Astrocyte (in vitro differentiated cells and primary cell): ENCODE data around the gene SPIN1. TPM values are rescaled to one million over a fixed set of nuclear protein-coding genes. Genes with fewer than 3 reads are reported as not detected.

ENCODE experiments used
- DNase-seq: peaks from one replicate; pipeline ENCODE4 v3.0.0-alpha.2; 2010; ENCODE audit warnings: low read depth
- FAIRE-seq: peaks from 2 replicates; lab custom pipeline; 2011; peaks lifted over from hg19 to GRCh38; lab: Jason Lieb, UNC
- H2AFZ ChIP-seq: 2 replicates; pipeline ENCODE4 v1.6.0; 2012; ENCODE audit warnings: low read depth, low read length, inconsistent platforms
- H3K27ac ChIP-seq: 2 replicates; pipeline ENCODE4 v1.5.1; 2011; ENCODE audit warnings: low read depth, low read length, inconsistent platforms
- H3K27me3 ChIP-seq: 2 replicates; pipeline ENCODE4 v1.6.0; 2011; ENCODE audit warnings: low read length, inconsistent platforms; ENCODE audit not compliant: insufficient read depth
- H3K36me3 ChIP-seq: 2 replicates; pipeline ENCODE4 v1.5.1; 2011; ENCODE audit warnings: low read length, inconsistent platforms; ENCODE audit not compliant: insufficient read depth
- H3K4me1 ChIP-seq: 2 replicates; pipeline ENCODE4 v1.5.1; 2011; ENCODE audit warnings: low read length, inconsistent platforms; ENCODE audit not compliant: insufficient read depth
- H3K4me2 ChIP-seq: 2 replicates; pipeline ENCODE4 v1.6.0; 2012; ENCODE audit warnings: low read length, inconsistent platforms
- H3K4me3 ChIP-seq: 2 replicates; pipeline ENCODE4 v1.5.1; 2011; ENCODE audit warnings: low read depth, mild to moderate bottlenecking, low read length, inconsistent platforms; ENCODE audit not compliant: insufficient read depth
- H3K79me2 ChIP-seq: 2 replicates; pipeline ENCODE4 v1.6.0; 2012; ENCODE audit warnings: mild to moderate bottlenecking, low read length, inconsistent platforms; ENCODE audit not compliant: insufficient read depth
- H3K9ac ChIP-seq: 2 replicates; pipeline ENCODE4 v1.6.0; 2012; ENCODE audit warnings: mild to moderate bottlenecking, low read length, inconsistent platforms
- H3K9me3 ChIP-seq: 2 replicates; pipeline ENCODE4 v1.5.1; 2012; ENCODE audit warnings: low read depth, mild to moderate bottlenecking, low read length, inconsistent platforms; ENCODE audit not compliant: insufficient read depth
- H4K20me1 ChIP-seq: 2 replicates; pipeline ENCODE4 v1.6.0; 2012; ENCODE audit warnings: low read length, inconsistent platforms; ENCODE audit not compliant: insufficient read depth
- H3K27ac Mint-ChIP-seq: one replicate; pipeline ENCODE4 v1.8.0; 2021; ENCODE audit warnings: mild to moderate bottlenecking, mixed read lengths; ENCODE audit not compliant: unreplicated experiment
- H3K27me3 Mint-ChIP-seq: one replicate; pipeline ENCODE4 v1.8.0; 2021; ENCODE audit warnings: low read depth, mixed read lengths; ENCODE audit not compliant: unreplicated experiment
- H3K36me3 Mint-ChIP-seq: one replicate; pipeline ENCODE4 v1.8.0; 2021; ENCODE audit warnings: low read depth, mixed read lengths; ENCODE audit not compliant: unreplicated experiment
- H3K4me1 Mint-ChIP-seq: one replicate; pipeline ENCODE4 v1.8.0; 2021; ENCODE audit warnings: low read depth, mixed read lengths; ENCODE audit not compliant: unreplicated experiment
- H3K4me3 Mint-ChIP-seq: one replicate; pipeline ENCODE4 v1.8.0; 2021; ENCODE audit warnings: mild to moderate bottlenecking, moderate library complexity, mixed read lengths; ENCODE audit not compliant: unreplicated experiment
- H3K9me3 Mint-ChIP-seq: one replicate; pipeline ENCODE4 v1.8.0; 2021; ENCODE audit warnings: mild to moderate bottlenecking, mixed read lengths; ENCODE audit not compliant: unreplicated experiment
- CTCF ChIP-seq: IDR thresholded peaks from 2 replicates; pipeline ENCODE4 v1.5.1; 2011; ENCODE audit warnings: low read depth, mild to moderate bottlenecking, inconsistent platforms, low read length, moderate library complexity; ENCODE audit not compliant: insufficient read depth
- EZH2 ChIP-seq: IDR thresholded peaks from 2 replicates; pipeline ENCODE4 v1.6.1; 2012; ENCODE audit warnings: mild to moderate bottlenecking, low read length, inconsistent platforms; ENCODE audit not compliant: insufficient read depth
- total RNA-seq: library from RNA; stranded (reverse); gene quantifications from 2 replicates; pipeline ENCODE4 v1.2.1, GENCODE V29; 2021

The SPIN1 gene
- total RNA-seq, 1 donor from 2014 or later = 74.1 TPM

DNA sequence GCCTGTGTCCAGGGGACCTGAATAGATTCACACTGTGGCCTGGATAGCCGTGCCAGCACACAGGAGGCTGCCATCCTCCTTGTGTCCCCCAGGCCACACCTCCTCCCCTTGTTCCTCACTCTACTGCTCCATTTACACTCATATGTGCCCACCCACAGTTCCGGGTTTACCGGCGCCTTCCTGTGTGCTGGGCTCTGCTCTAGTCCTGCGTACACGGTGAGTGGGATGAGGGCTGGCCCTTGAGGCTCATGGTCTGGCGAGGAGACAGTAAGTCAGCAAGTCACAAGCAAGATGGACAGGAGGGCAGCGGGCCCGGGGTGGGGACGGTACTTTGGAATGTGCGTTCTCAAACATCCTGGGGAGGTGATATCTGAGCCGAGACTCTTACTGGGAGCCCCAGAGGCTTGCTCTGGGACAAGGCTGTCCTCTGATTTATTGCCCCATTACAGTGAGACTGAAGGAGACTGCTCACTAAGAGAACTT, 114.3 kb downstream of the SPIN1 start:
- Histone ChIP-seq H2AFZ (no peak overlapping the region), H3K4me2 (no peak overlapping the region), H3K79me2 (no peaks in the 10 kb centered on the region), H3K4me1 (no peaks in the 10 kb centered on the region), H3K36me3 (no peaks in the 10 kb centered on the region), H4K20me1 (no peaks in the 10 kb centered on the region), H3K4me3 (no peak overlapping the region), H3K27me3 (no peaks in the 10 kb centered on the region), H3K9me3 (no peaks in the 10 kb centered on the region), H3K27ac (no peak overlapping the region), H3K9ac (no peak overlapping the region)
- no peak overlapping the region for H3K4me3 Mint-ChIP-seq
- DNase-seq = no peak
- H3K27me3 Mint-ChIP-seq = peaks cover 2% of the 10 kb centered on the region
- no peak for FAIRE-seq
- H3K36me3 Mint-ChIP-seq = no peaks in the 10 kb centered on the region
- no peak overlapping the region for H3K27ac Mint-ChIP-seq
- no peaks in the 10 kb centered on the region for H3K4me1 Mint-ChIP-seq
- H3K9me3 Mint-ChIP-seq = no peaks in the 10 kb centered on the region
- TF ChIP-seq CTCF = no peak
- no peak for TF ChIP-seq EZH2

- Histone ChIP-seq H3K4me2 (no peak overlapping the region), H2AFZ (no peak overlapping the region), H3K9ac (no peak overlapping the region), H4K20me1 (no peaks in the 10 kb centered on the region), H3K27me3 (no peaks in the 10 kb centered on the region), H3K79me2 (no peaks in the 10 kb centered on the region), H3K4me1 (no peaks in the 10 kb centered on the region), H3K4me3 (no peak overlapping the region), H3K9me3 (no peaks in the 10 kb centered on the region), H3K27ac (no peak overlapping the region), H3K36me3 (no peaks in the 10 kb centered on the region)
- TF ChIP-seq EZH2 = no peak
- no peak for TF ChIP-seq CTCF
- H3K27me3 Mint-ChIP-seq = peaks cover 2% of the 10 kb centered on the region
- no peak for DNase-seq
- H3K4me1 Mint-ChIP-seq = no peaks in the 10 kb centered on the region
- H3K36me3 Mint-ChIP-seq = no peaks in the 10 kb centered on the region
- H3K9me3 Mint-ChIP-seq = no peaks in the 10 kb centered on the region
- no peak overlapping the region for H3K4me3 Mint-ChIP-seq
- no peak for FAIRE-seq
- H3K27ac Mint-ChIP-seq = no peak overlapping the region
Measured at GRCh38 chr9:88503081-88503844, 115.0 kb downstream of the SPIN1 start.
